Measurements from ENCODE around the gene PIGM. TPM values are rescaled to one million over a fixed set of nuclear protein-coding genes. Genes with fewer than 3 reads are reported as not detected.
A peak's percentile ranks its signal among the peaks of the same experiment; 100 is the strongest.

PIGM gene
- total and polyA plus RNA-seq, 7 experiments from 2014 or later, result 4.0 to 11.4 (median 5.0) TPM

DNA sequence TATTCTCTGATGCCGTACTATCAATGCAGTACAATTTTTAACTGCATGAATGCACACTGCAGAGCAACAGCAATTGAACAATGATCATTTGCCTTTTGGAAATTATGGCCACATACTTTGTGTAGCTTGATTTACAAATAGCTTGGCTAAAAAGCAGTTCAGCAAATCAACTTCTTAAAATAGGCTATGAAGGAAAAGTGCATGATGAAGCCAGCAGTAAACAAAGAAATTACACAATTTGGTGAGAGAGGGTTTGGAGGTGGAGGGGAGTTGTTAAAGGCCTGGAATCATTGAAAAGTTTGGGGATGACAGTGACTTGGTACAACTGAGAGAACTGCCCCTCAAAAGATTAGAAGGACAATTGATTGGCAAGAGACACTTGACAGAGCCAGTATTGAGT lies 6.5 kb downstream of the PIGM start:
- ChIA-PET CTCF (no interaction called here), POLR2A (no interaction called here)
- Histone ChIP-seq H3K27ac (ENCODE audit: low read depth, low read length) (no peak overlapping the region), H3K4me3 (ENCODE audit: low read length) (no peak overlapping the region), H3K4me1 (ENCODE audit: control insufficient read depth in 2 of 2, insufficient read depth in 2 of 2, low read length in 2 of 2) (peaks cover under 1 to 6% of the 10 kb centered on the region in 2 donors), H3K9me3 (ENCODE audit: control insufficient read depth in 2 of 3, low read length in 3 of 3) (no peaks in the 10 kb centered on the region), H3K36me3 (ENCODE audit: control insufficient read depth in 2 of 3, insufficient read depth in 3 of 3, low read length in 3 of 3) (no peaks in the 10 kb centered on the region), H3K27me3 (ENCODE audit: control insufficient read depth in 2 of 2, insufficient read depth in 2 of 2, low read length in 2 of 2) (no peaks in the 10 kb centered on the region)
- H3K27ac Mint-ChIP-seq, result no peak overlapping the region
- intact Hi-C loops (cut with micrococcal nuclease), result no loop called here
- H3K4me3 Mint-ChIP-seq, result no peak overlapping the region
- H3K36me3 Mint-ChIP-seq, result peaks cover 0 to 14% (median 4%) of the 10 kb centered on the region in 5 donors
- H3K27me3 Mint-ChIP-seq, result no peaks in the 10 kb centered on the region
- H3K9me3 Mint-ChIP-seq, result no peaks in the 10 kb centered on the region
- DNase-seq, result no peak
- H3K4me1 Mint-ChIP-seq, result peaks cover 8 to 33% (median 21%) of the 10 kb centered on the region in 7 donors
- no peak for ATAC-seq

DNA sequence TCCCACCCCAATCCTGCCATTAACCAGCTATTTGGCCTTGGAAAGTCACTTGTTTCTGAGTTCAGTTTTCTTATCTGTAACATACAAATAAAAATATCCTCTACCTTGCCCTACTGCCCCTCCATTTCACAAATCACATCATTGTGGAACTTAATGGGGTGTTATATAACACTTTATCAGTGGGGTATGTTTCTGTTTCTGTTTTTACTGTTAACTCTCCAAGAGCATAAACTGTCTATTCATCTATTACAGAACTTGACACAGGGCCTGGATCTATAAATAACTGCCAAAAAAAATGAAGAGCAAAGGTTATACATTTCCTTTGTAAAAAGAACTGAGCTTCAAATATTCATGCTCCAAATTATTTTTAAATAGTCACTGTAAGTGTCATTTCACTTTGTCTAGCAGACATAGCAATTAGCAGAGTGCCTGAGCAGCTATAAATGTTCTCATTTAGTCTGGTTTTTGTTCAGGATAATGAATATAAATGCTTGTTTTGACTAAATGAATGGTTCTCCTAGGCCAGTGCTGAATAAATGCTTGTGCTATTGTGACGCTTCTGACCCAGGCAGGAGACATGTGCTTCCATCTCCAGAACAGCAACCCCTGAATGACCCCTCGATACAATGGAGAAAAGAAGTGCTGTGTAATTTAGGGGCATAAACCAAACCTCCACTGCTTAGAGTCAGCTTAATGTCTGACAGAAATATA lies 7.4 kb downstream of the PIGM start:
- H3K9me3 Mint-ChIP-seq, result no peaks in the 10 kb centered on the region
- no peaks in the 10 kb centered on the region for H3K27me3 Mint-ChIP-seq
- no peak overlapping the region for H3K4me3 Mint-ChIP-seq
- Histone ChIP-seq H3K9me3 (ENCODE audit: control insufficient read depth in 2 of 3, low read length in 3 of 3) (no peaks in the 10 kb centered on the region), H3K27ac (ENCODE audit: low read depth, low read length) (no peak overlapping the region), H3K4me1 (ENCODE audit: control insufficient read depth in 2 of 2, insufficient read depth in 2 of 2, low read length in 2 of 2) (no peaks in the 10 kb centered on the region), H3K27me3 (ENCODE audit: control insufficient read depth in 2 of 2, insufficient read depth in 2 of 2, low read length in 2 of 2) (no peaks in the 10 kb centered on the region), H3K4me3 (ENCODE audit: low read length) (no peak overlapping the region), H3K36me3 (ENCODE audit: control insufficient read depth in 2 of 3, insufficient read depth in 3 of 3, low read length in 3 of 3) (no peaks in the 10 kb centered on the region)
- intact Hi-C loops (cut with micrococcal nuclease), result no loop called here
- CTCF ChIA-PET, result no interaction called here
- ATAC-seq, result no peak
- DNase-seq, result no peak
- H3K36me3 Mint-ChIP-seq, result peaks cover 0 to 14% (median 3%) of the 10 kb centered on the region in 5 donors
- POLR2A ChIA-PET, result no interaction called here
- H3K27ac Mint-ChIP-seq, result no peak overlapping the region
- peaks cover 6 to 26% (median 14%) of the 10 kb centered on the region in 7 donors for H3K4me1 Mint-ChIP-seq

DNA sequence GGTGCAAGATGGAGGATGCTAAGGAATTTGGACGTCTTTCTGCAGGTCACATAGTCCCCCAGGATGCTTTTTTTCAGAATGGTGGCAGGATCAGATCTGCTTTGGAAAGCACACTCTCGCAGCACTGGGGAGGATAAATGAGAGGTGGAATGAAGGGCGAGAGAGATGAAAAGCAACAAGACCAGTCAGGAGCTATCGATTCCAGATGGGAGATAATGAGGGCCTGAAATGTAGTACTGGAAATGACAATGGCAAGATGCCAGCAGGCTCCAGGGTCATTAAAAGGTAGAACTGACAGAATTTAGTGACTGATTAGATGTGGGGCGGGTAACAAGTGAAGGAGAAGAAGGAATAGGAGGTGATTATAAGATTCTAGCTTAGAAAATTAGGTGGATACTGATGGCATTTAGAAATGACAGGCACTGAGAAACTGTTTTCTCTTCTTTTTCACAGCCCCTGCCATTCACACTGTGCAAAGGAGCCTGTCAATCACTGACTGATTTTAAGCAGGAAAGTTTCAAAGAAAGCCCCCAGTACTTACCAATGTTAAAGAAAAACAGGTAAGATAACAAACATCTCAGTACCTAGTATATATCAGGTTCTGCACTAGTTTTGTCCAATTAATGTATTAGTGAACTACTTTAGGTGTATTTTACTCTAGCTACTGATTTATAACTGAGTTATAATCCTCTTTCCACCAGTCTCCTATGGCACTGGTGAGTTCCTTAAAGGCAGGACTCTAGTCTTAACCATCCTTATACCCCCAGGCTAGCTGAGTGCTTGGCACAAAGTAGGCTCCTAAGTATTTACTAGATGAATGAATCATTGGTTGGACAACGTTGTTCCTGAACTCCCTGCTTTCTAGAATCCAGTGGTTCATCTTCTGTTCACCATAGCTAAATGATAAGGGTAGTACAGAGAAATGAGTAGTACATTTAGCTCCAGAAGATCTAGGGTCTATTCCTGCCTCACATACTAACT lies 9.2 kb downstream of the PIGM start:
- no peaks in the 10 kb centered on the region for H3K4me1 ChIP-seq (ENCODE audit: control insufficient read depth in 2 of 2, insufficient read depth in 2 of 2, low read length in 2 of 2)
- Mint-ChIP-seq H3K4me1 (peaks cover 0 to 11% (median 5%) of the 10 kb centered on the region in 7 donors), H3K9me3 (no peaks in the 10 kb centered on the region), H3K4me3 (no peak overlapping the region), H3K27ac (no peak overlapping the region), H3K36me3 (peaks cover 0 to 14% (median 3%) of the 10 kb centered on the region in 5 donors), H3K27me3 (peaks cover 0 to 6% (median 0%) of the 10 kb centered on the region in 5 donors)
- H3K9me3 ChIP-seq (ENCODE audit: control insufficient read depth in 2 of 3, low read length in 3 of 3), result no peaks in the 10 kb centered on the region
- H3K27ac ChIP-seq (ENCODE audit: low read depth, low read length), result no peak overlapping the region
- no peak for DNase-seq
- ChIA-PET POLR2A (interaction anchor here (0.9 to 1.2 kb wide), 2 partner anchors 9 to 101 kb away, joined by 3 read pairs; no protein-coding TSS in a partner anchor), CTCF (interaction anchor here (0.8 kb wide), 1 partner anchor 23 kb away, joined by 3 read pairs; no protein-coding TSS in a partner anchor)
- no peak for ATAC-seq
- no peaks in the 10 kb centered on the region for H3K27me3 ChIP-seq (ENCODE audit: control insufficient read depth in 2 of 2, insufficient read depth in 2 of 2, low read length in 2 of 2)
- intact Hi-C loops (cut with micrococcal nuclease), result no loop called here
- no peaks in the 10 kb centered on the region for H3K36me3 ChIP-seq (ENCODE audit: control insufficient read depth in 2 of 3, insufficient read depth in 3 of 3, low read length in 3 of 3)
- H3K4me3 ChIP-seq (ENCODE audit: low read length), result no peak overlapping the region

DNA sequence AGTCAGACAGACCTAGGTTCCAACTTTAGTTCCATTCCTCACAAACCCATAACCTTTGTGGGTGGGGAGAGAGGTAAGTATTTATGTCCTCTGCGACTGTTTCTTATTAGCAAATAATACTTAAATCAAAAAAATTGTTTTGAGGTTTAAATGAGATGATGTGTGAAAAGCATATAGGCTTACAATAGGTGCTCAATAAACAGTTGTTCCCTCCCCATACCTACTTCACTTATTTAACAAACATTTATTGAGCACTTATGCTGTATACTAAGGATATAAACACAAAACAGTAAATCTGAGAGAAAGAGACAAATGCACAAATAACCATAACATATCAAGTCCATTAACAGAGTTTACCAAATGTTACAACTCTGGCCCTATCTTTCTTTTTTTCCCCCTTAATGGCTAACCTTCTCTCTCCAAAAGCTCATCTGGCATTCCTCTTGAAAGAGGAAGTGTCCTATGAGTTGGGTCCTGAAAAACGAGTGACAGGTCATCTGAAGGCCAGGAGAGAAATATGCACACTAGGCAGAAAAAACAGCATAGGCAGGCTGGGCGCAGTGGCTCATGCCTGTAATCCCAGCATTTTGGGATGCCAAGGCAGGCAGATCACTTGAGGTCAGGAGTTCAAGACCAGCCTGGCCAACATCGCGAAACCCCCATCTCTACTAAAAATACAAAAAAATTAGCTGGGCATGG lies 10.3 kb downstream of the PIGM start:
- no peak overlapping the region for H3K27ac Mint-ChIP-seq
- CTCF ChIA-PET, result no interaction called here
- H3K27me3 Mint-ChIP-seq, result peaks cover 0 to 12% (median 4%) of the 10 kb centered on the region in 5 donors
- peaks cover 0 to 9% (median 0%) of the 10 kb centered on the region in 5 donors for H3K36me3 Mint-ChIP-seq
- no peaks in the 10 kb centered on the region for H3K36me3 ChIP-seq (ENCODE audit: control insufficient read depth in 2 of 3, insufficient read depth in 3 of 3, low read length in 3 of 3)
- intact Hi-C loops (cut with micrococcal nuclease), result no loop called here
- no peak overlapping the region for H3K4me3 ChIP-seq (ENCODE audit: low read length)
- ATAC-seq, result no peak
- no peaks in the 10 kb centered on the region for H3K4me1 ChIP-seq (ENCODE audit: control insufficient read depth in 2 of 2, insufficient read depth in 2 of 2, low read length in 2 of 2)
- no peaks in the 10 kb centered on the region for H3K9me3 ChIP-seq (ENCODE audit: control insufficient read depth in 2 of 3, low read length in 3 of 3)
- no peaks in the 10 kb centered on the region for H3K27me3 ChIP-seq (ENCODE audit: control insufficient read depth in 2 of 2, insufficient read depth in 2 of 2, low read length in 2 of 2)
- H3K9me3 Mint-ChIP-seq, result no peaks in the 10 kb centered on the region
- H3K4me1 Mint-ChIP-seq, result peaks cover 0 to 4% (median 0%) of the 10 kb centered on the region in 7 donors
- no peak overlapping the region for H3K27ac ChIP-seq (ENCODE audit: low read depth, low read length)
- no peak for DNase-seq
- POLR2A ChIA-PET, result interaction anchor here (0.6 to 1.6 kb wide), 2 partner anchors 15 to 83 kb away, joined by 3 read pairs; no protein-coding TSS in a partner anchor
- H3K4me3 Mint-ChIP-seq, result no peak overlapping the region

DNA sequence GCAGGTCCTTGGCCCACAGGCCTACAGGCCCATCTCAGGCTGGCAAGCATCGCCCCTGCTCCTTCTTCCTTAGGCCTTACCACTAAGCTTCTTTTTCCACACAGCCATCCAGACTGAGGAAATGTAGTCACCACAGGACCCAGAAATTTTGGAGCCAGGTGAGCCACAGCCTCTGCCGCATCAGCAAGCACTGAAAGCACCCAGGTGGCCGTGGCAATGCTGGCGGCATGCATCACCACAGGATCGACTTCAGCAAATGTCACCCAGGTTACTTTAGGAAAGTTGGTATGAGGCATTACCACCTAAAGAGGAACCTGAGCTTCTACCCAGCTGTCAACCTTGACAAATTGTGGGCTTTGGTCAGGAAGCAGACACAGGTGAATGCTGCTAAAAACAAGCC lies 11.6 kb downstream of the PIGM start:
- Mint-ChIP-seq H3K27me3 (peaks cover 0 to 14% (median 4%) of the 10 kb centered on the region in 5 donors), H3K36me3 (peaks cover 0 to under 1% (median 0%) of the 10 kb centered on the region in 5 donors), H3K4me1 (peaks cover 0 to 4% (median 0%) of the 10 kb centered on the region in 7 donors), H3K9me3 (no peaks in the 10 kb centered on the region), H3K27ac (peak overlapping the region in 1 of 9 donors; percentile 7), H3K4me3 (no peak overlapping the region)
- H3K4me3 ChIP-seq (ENCODE audit: low read length), result no peak overlapping the region
- H3K27me3 ChIP-seq (ENCODE audit: control insufficient read depth in 2 of 2, insufficient read depth in 2 of 2, low read length in 2 of 2), result no peaks in the 10 kb centered on the region
- ChIA-PET POLR2A (interaction anchor here (0.7 kb wide), 1 partner anchor 14 kb away, joined by 3 read pairs; no protein-coding TSS in a partner anchor), CTCF (interaction anchor here (0.7 to 1.3 kb wide), 2 partner anchors 13 to 72 kb away, joined by 3 read pairs; no protein-coding TSS in a partner anchor)
- H3K4me1 ChIP-seq (ENCODE audit: control insufficient read depth in 2 of 2, insufficient read depth in 2 of 2, low read length in 2 of 2), result no peaks in the 10 kb centered on the region
- no peak overlapping the region for H3K27ac ChIP-seq (ENCODE audit: low read depth, low read length)
- no peaks in the 10 kb centered on the region for H3K36me3 ChIP-seq (ENCODE audit: control insufficient read depth in 2 of 3, insufficient read depth in 3 of 3, low read length in 3 of 3)
- intact Hi-C loops (cut with micrococcal nuclease), result no loop called here
- ATAC-seq, result no peak
- no peak for DNase-seq
- H3K9me3 ChIP-seq (ENCODE audit: control insufficient read depth in 2 of 3, low read length in 3 of 3), result no peaks in the 10 kb centered on the region

DNA sequence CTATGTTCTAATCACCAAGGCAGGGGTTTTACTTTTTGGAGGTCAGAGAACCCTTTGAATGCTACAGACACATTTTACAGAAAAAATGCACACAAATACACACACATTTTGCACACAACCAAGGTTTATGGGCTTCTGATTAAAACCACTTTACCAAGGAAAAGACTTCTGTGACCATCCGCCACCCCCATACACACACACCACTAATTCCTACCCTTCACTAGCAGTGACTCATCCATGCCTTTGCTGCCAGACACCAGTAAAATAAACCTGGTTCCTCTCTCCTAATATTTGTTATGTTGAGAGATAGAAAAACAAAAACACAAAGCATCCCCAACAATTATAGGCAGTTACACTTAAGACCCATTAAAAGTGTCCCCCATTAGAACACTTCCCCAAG lies 12.9 kb downstream of the PIGM start:
- H3K27me3 ChIP-seq (ENCODE audit: control insufficient read depth in 2 of 2, insufficient read depth in 2 of 2, low read length in 2 of 2), result no peaks in the 10 kb centered on the region
- no peak overlapping the region for H3K4me3 ChIP-seq (ENCODE audit: low read length)
- H3K27ac ChIP-seq (ENCODE audit: low read depth, low read length), result no peak overlapping the region
- no peaks in the 10 kb centered on the region for H3K9me3 Mint-ChIP-seq
- H3K27me3 Mint-ChIP-seq, result peaks cover 0 to 17% (median 4%) of the 10 kb centered on the region in 5 donors
- H3K27ac Mint-ChIP-seq, result no peak overlapping the region
- intact Hi-C loops (cut with micrococcal nuclease), result no loop called here
- no peak overlapping the region for H3K4me3 Mint-ChIP-seq
- no peaks in the 10 kb centered on the region for H3K4me1 ChIP-seq (ENCODE audit: control insufficient read depth in 2 of 2, insufficient read depth in 2 of 2, low read length in 2 of 2)
- CTCF ChIA-PET, result no interaction called here
- ATAC-seq, result no peak
- peaks cover 0 to 3% (median 0%) of the 10 kb centered on the region in 7 donors for H3K4me1 Mint-ChIP-seq
- DNase-seq, result no peak
- no peaks in the 10 kb centered on the region for H3K9me3 ChIP-seq (ENCODE audit: control insufficient read depth in 2 of 3, low read length in 3 of 3)
- H3K36me3 Mint-ChIP-seq, result no peaks in the 10 kb centered on the region
- POLR2A ChIA-PET, result interaction anchor here (1.5 kb wide), 1 partner anchor 12 kb away, joined by 4 read pairs; no protein-coding TSS in a partner anchor
- H3K36me3 ChIP-seq (ENCODE audit: control insufficient read depth in 2 of 3, insufficient read depth in 3 of 3, low read length in 3 of 3), result no peaks in the 10 kb centered on the region
